Activated naive CD4-positive, alpha-beta T cell treated with anti-CD3 and anti-CD28 coated beads, Interleukin-2, amount 10 ng/mL, durations not matched to agents 5 hours and 36 hours (primary cell): ENCODE data around the gene TRAF1. TPM values are rescaled to one million over a fixed set of nuclear protein-coding genes. Genes with fewer than 3 reads are reported as not detected.

Experiments used
- total RNA-seq, 2 experiments: library from RNA; stranded (reverse); gene quantifications; one replicate each; pipeline ENCODE4 v1.2.3, GENCODE V29; 2021

Gene TRAF1, protein sequence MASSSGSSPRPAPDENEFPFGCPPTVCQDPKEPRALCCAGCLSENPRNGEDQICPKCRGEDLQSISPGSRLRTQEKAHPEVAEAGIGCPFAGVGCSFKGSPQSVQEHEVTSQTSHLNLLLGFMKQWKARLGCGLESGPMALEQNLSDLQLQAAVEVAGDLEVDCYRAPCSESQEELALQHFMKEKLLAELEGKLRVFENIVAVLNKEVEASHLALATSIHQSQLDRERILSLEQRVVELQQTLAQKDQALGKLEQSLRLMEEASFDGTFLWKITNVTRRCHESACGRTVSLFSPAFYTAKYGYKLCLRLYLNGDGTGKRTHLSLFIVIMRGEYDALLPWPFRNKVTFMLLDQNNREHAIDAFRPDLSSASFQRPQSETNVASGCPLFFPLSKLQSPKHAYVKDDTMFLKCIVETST
- total RNA-seq, result 10 to 100 TPM; 76.4 to 77.1 TPM

GRCh38 chr9:120926397-120926928 lies at the start of gene TRAF1:
TSS of gene TRAF1 (minus strand) at chr9:120926796. CDS start at chr9:120926075, 721 bp downstream.

GRCh38 chr9:120876842-120877240 lies 49.8 kb downstream of the TRAF1 start, which contains the start of gene PHF19:
TSS of gene PHF19 (minus strand) at chr9:120877188. CDS start at chr9:120874741, 2,447 bp downstream.

Other genes starting within 250 kb of the TRAF1 start
- 10 to 100 TPM; 11.0 to 12.0 TPM for gene MEGF9, start 212.3 kb downstream of the TRAF1 start, total RNA-seq
- 10 to 100 TPM; 80.6 to 84.7 TPM for gene FBXW2, start 133.4 kb downstream of the TRAF1 start, total RNA-seq
- gene PSMD5, start 83.9 kb downstream of the TRAF1 start, total RNA-seq, result 10 to 100 TPM; 41.7 to 50.4 TPM
- gene PHF19, start 49.6 kb downstream of the TRAF1 start, total RNA-seq, result 100 to 1,000 TPM; 310 to 311 TPM
- 1 to 10 TPM; 1.6 to 1.8 TPM for gene C5, start 123.5 kb upstream of the TRAF1 start, total RNA-seq
- gene CNTRL, start 148.2 kb upstream of the TRAF1 start, total RNA-seq, result 10 to 100 TPM; 84.5 to 86.4 TPM